22Rv1 (cell line): ENCODE measurements around the gene IRS1.

Experiments used
- ZFX ChIP-seq: fragments of 450-650 bp; IDR thresholded peaks from 2 replicates; pipeline ENCODE4 v1.6.1; 2017; ENCODE audit warnings: antibody characterized with exemption, borderline replicate concordance
- TF ChIP-seq, protein P1 (sequence below): fragments of 450-650 bp; IDR thresholded peaks from 2 replicates; pipeline ENCODE4 v1.5.1; 2017; ENCODE audit warnings: mild to moderate bottlenecking

DNA sequence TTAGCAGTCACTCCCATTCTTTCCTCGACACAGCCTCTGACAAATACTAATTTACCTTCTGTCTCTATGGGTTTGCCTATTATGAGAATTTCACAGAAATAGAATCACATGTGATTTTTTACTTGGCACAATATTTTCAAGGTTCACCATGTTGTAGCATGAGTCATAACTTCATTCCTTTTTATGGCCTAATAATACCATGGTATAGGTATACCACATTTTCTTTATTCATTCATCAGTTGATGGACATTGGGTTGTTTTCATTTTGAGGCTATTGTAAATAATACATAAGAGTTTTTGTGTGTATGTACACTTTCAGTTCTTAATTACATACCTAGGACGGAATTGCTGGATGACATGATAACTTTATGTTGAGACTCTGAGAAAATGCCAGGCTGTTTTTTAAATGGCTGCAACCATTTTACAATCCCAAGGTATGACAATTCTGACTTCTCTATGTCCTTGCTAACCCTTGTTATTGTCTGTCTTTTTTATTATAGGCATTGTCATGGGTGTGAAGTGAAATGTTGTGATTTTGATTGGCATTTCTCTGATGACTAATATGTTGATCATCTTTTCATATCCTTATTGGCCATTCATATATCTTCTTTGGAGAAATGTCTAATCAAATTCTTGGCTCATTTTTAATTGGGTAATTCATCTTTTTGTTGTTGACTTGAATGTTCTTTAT is 87.9 kb downstream of the IRS1 start:
- TF ChIP-seq, protein P1, sequence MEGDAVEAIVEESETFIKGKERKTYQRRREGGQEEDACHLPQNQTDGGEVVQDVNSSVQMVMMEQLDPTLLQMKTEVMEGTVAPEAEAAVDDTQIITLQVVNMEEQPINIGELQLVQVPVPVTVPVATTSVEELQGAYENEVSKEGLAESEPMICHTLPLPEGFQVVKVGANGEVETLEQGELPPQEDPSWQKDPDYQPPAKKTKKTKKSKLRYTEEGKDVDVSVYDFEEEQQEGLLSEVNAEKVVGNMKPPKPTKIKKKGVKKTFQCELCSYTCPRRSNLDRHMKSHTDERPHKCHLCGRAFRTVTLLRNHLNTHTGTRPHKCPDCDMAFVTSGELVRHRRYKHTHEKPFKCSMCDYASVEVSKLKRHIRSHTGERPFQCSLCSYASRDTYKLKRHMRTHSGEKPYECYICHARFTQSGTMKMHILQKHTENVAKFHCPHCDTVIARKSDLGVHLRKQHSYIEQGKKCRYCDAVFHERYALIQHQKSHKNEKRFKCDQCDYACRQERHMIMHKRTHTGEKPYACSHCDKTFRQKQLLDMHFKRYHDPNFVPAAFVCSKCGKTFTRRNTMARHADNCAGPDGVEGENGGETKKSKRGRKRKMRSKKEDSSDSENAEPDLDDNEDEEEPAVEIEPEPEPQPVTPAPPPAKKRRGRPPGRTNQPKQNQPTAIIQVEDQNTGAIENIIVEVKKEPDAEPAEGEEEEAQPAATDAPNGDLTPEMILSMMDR, result no peak
- TF ChIP-seq ZFX, result no peak
